ENCODE data around the gene OR51G1.
"Not testable (repeated sequence)": the region's sequence is repeated elsewhere in the genome, so short reads cannot be mapped to it uniquely, and the experiment has no call there.

The OR51G1 gene, protein sequence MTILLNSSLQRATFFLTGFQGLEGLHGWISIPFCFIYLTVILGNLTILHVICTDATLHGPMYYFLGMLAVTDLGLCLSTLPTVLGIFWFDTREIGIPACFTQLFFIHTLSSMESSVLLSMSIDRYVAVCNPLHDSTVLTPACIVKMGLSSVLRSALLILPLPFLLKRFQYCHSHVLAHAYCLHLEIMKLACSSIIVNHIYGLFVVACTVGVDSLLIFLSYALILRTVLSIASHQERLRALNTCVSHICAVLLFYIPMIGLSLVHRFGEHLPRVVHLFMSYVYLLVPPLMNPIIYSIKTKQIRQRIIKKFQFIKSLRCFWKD

GRCh38 chr11:4924239-4924638, at the start of gene OR51G1:
TSS of gene OR51G1 (minus strand) at chr11:4924339. CDS start at chr11:4924339, 0 bp downstream.
- no peak for DNase-seq

DNA sequence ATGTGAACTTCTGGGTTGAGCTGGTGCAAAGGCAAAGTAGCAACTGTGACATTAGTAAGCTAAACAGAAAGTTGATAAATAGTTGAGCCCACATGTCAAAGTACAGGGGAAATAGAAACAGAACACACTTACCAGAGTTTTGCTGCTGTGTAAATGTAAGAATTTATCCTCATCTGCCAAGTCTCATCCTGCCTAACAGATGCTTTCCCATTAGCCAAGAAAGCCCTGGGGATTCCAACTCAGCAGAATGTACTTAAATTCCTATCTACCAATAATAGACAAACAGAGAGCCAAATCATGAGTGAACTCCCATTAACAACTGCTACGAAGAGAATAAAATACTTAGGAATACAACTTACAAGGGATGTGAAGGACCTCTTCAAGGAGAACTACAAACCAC, 38.7 kb upstream of the OR51G1 start:
- no peak for DNase-seq

DNA sequence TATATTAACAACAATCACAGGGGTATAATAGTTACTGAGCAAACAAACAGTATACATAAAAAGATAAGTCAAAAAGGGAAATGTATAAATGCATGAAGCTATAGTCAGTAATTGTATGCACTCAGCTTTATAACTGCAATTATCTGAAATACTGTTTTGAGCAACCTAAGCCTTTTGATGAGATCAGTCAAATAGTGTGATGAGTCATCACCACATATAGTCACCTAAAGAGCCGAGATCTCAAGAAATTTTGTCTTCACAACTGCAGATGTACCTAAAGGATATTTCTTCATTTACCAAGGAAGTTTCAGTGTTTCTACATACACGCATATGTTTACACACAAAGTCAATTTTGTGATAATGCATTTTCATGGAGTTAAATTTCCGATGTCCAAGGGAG, 36.7 kb upstream of the OR51G1 start:
- DNase-seq = no peak

DNA sequence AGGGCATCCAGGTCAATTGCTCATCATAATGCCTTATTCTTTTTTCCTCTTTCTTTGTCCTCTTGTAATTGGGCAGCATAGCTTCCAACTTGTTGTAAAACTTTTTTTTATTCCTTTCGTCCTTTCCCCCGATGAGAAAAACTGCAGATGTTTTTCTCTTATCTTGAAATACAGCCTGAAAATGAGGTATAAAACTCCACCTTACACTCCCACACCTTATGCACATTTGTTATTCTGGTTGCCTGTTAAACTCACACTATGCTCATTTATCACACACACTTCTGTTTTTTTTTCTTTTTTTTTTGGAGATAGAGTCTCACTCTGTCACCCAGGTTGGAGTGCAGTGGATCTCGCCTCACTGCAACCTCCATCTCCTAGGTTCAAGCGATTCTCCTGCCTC, 33.3 kb upstream of the OR51G1 start:
- no peak for DNase-seq

GRCh38 chr11:4955613-4956012, 31.5 kb upstream of the OR51G1 start, which contains the start of gene OR51A2:
TSS of gene OR51A2 (minus strand) at chr11:4955713. CDS start at chr11:4955713, 0 bp downstream.
- not testable (repeated sequence) for DNase-seq

DNA sequence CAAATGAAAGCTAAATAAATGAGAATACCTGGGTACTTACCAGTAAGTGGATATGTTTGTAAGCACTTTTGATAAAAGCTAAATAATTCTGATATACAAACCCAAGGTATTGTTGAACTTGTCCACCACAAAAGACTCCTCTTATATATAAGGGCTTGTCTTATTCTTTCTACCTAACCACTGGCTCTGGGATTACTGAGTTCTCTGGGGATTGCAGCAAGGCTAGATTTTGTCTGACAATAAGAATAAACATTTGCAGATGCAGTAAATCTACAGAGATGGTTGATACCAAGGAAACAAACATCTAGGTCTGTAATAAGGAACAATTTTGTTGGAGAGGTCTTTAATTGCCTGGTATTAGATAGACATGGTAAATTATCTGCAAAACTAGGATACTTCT, 23.4 kb upstream of the OR51G1 start, which contains the start of gene OR51A4:
Gene OR51A4 (minus strand): TSS at position 101 of the 400 bp plus-strand sequence. CDS start 505 bp downstream, outside the sequence.
- DNase-seq = no peak

GRCh38 chr11:4936745-4937144, 12.6 kb upstream of the OR51G1 start:
- no peak for DNase-seq

- no peak for DNase-seq
Measured at GRCh38 chr11:4932751-4933150, 8.6 kb upstream of the OR51G1 start.

DNA sequence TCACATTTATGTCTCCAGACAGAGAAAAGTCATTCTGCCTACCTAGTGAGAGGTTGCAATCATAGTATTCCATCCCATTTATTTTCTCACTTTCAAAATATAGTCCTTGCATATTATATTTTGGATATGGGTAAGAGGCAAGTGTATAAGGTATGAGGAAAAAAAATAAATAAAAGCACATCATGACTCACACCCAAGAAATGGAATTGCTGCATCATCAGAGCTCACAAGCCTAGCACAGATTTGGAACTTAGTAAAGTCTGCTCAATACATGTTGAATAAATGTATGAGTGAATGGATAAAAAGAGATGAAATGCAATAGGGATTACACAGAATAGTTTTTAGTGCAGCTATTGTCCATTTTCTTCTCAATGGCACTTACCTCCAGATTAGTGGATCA, 2.5 kb upstream of the OR51G1 start:
- no peak for DNase-seq

GRCh38 chr11:4922304-4922703, 1.8 kb downstream of the OR51G1 start:
- no peak for DNase-seq

GRCh38 chr11:4921796-4922195, 2.3 kb downstream of the OR51G1 start:
- no peak for DNase-seq

GRCh38 chr11:4919250-4919649, 4.9 kb downstream of the OR51G1 start, which contains the start of gene OR51G2:
TSS of gene OR51G2 (minus strand) at chr11:4919350. CDS start at chr11:4915663, 3,687 bp downstream.
- no peak for DNase-seq

DNA sequence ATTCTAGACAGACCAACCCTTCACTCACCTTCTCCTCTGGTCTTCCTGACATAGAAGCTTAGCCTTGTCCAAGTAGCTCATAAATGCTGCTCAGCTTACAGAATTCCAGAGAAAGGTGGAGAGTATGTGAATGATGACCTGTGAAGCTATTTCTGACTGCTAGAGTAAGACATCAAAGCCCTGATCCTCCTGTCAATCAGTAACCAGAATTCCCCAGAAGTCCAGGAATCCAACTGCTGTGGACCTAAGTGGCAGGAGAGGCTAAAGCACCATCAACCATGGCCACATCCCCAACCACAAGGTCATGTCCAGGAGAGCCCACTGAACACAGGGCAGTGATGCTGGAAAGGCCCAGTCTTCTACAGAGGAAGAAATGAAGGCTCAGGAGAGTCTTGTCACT, 7.6 kb downstream of the OR51G1 start:
- DNase-seq = no peak

DNA sequence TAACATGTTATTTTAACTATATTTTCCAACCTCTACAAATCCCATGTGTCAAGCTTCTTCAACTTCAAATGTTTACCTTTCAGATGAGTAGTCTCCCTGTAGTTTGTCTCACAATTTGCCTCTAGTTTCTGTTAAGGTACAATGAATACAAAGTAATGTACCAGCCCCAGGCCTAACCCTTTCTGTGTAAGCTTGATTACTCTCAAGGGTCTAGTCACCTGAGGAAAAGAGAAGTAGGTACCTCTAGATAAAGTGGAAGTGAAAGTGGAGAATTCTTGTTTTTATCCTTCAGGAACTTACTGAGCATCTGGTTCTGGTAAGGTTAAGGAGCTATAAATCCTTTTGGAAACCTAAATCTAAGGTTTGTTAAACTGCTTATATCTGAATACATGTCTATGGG, 20.7 kb downstream of the OR51G1 start, which contains the start of gene OR51A7:
Gene OR51A7 (plus strand): TSS at position 300 of the 400 bp plus-strand sequence. CDS start 3,587 bp downstream, outside the sequence.
- no peak for DNase-seq

DNA sequence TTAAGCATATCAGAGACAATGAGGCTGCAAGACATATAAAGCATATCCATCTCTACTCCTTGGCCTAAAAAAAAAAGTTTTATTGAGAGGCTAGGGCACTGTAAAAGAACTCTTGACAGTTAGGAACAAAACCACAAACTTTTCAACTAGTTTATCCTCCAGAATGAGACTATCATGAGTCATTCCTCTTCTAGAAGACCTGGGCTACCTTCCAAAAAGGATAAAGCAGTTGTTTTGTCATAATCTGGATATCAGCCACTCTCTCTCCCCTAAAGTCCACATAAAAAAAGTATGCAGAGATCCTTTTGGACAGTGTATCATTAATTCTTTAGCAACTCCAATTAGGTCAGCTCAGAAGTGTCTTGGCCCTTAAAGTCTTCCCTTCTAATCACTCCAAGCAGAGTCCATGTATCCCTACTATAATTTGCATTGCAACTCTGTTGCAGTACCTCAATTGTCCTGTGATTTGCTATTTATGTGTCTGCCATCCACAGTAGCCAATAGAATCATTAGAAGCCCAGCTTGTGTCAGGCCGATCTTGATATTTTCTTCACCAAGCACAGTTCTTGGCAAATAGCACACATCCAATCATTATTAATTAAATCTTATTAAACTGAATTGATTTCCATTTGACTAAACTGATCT, 32.0 kb downstream of the OR51G1 start:
- no peak for DNase-seq

- DNase-seq = no peak
Measured at GRCh38 chr11:4890279-4890678, 33.9 kb downstream of the OR51G1 start.

- no peak for DNase-seq
Measured at GRCh38 chr11:4887591-4887990, 36.5 kb downstream of the OR51G1 start.

- DNase-seq = no peak
Measured at GRCh38 chr11:4886186-4886585, 38.0 kb downstream of the OR51G1 start.

DNA sequence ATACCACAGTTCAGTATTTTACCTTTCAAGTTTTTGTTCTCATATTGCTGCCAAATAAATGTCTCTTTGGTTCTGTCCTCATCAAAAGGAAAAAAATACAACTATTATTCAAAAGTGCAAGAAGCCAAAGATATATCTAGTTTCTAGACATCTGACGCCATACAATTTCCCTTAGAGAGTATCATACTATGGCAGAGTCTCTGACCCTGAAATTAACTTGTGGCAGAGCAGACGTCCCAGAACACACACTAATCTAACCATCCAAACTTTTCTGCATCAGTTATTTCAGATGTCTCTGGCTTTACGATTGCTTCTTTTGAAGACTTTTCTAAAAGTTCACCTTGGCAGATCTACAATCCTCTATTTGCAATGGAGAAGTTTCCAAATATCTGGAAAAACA, 39.8 kb downstream of the OR51G1 start:
- DNase-seq = no peak

DNA sequence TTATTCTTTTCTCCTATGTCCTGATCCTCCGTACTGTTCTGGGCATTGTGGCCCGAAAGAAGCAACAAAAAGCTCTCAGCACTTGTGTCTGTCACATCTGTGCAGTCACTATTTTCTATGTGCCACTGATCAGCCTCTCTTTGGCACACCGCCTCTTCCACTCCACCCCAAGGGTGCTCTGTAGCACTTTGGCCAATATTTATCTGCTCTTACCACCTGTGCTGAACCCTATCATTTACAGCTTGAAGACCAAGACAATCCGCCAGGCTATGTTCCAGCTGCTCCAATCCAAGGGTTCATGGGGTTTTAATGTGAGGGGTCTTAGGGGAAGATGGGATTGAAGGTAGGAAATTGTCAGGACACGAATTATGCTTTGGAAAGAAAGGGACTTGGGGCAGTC, 41.6 kb downstream of the OR51G1 start:
- DNase-seq = no peak

- no peak for DNase-seq
Measured at GRCh38 chr11:4881860-4882500, 42.2 kb downstream of the OR51G1 start, which contains the start of gene OR51T1. TSS of gene OR51T1 (plus strand) at chr11:4881900. CDS start at chr11:4881900, 0 bp downstream.

DNA sequence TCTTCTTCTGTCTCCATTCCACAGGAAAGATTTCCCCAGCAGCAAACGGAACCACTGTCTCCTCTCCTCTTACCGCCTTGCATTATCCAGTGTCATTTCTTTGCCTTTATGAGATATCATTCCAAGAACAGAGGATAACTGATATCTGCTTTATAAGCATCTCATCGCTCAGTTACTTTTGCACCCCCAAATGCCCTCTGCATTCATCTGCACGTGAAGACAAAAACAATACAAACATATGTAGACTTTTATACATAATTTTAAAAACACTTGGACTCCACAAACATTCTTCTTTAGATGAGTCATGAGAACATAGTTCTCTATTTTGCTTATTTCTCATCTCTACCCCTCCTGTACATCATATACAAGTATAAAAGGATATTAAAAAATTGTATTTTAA, 43.0 kb downstream of the OR51G1 start:
- no peak for DNase-seq
